CD4-positive, alpha-beta T cell treated with Interleukin-1 beta for 1 hour (primary cell): ENCODE data around the gene RAB24.
A peak's percentile ranks its signal among the peaks of the same experiment; 100 is the strongest.
"Not testable (repeated sequence)": the region's sequence is repeated elsewhere in the genome, so short reads cannot be mapped to it uniquely, and the experiment has no call there.

Experiments used
- DNase-seq, 2 donors: peaks; one replicate each; pipeline ENCODE4 v3.0.0-alpha.2; 2020 to 2022

Gene RAB24

DNA sequence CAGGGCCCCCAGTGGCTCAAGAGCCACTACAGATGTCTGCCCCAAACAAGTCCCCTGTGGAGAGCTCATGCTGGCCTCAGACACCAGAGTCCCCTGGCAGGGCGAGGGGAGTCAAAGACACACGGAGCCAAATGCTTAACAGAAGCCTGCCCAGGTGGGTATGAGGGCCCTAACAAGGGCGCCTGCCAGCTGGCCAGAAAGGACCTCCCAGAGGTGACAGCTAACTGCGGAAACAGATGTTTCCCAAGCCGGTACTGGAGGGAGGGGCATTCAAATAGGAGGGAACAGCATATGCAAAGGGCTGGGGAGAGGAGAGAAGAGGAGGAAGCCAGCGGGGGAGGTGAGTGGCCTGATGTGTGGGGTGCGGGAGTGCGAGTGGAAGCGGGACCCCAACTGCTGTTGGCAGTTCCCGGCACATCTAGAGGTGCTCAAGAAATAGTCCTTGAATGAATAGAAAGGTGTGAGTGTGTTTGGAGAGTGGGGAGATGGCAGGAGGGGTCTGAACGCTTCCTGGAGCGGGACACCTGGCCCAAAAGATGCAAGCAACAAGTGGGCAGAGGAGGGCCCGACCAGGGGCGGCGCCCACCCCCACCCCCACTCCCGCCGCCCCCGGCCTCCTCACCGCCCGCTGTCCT is 7.4 kb upstream of the RAB24 start:
- DNase-seq, result peak in 1 of 2 donors; percentile 58

DNA sequence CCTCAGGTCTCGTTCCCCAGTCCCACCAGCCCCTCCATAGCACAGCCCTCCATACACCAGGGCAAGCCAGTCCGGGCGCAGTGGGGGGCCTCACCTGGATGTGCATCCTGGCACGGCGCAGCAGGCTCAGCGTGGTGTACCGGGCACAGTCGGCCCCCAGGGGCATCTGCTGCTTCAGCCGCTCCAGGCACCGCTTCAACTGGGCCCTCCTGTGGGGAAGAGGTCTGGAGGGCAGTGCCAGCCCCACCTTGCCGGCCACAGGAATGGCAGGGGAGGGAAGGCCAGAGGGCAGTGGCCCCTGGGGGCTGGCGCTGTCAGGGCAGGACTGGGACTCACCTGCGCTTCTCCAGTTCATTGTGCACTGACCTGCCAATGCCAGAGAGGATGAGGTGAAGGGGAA is 6.8 kb upstream of the RAB24 start:
- DNase-seq, result no peak

DNA sequence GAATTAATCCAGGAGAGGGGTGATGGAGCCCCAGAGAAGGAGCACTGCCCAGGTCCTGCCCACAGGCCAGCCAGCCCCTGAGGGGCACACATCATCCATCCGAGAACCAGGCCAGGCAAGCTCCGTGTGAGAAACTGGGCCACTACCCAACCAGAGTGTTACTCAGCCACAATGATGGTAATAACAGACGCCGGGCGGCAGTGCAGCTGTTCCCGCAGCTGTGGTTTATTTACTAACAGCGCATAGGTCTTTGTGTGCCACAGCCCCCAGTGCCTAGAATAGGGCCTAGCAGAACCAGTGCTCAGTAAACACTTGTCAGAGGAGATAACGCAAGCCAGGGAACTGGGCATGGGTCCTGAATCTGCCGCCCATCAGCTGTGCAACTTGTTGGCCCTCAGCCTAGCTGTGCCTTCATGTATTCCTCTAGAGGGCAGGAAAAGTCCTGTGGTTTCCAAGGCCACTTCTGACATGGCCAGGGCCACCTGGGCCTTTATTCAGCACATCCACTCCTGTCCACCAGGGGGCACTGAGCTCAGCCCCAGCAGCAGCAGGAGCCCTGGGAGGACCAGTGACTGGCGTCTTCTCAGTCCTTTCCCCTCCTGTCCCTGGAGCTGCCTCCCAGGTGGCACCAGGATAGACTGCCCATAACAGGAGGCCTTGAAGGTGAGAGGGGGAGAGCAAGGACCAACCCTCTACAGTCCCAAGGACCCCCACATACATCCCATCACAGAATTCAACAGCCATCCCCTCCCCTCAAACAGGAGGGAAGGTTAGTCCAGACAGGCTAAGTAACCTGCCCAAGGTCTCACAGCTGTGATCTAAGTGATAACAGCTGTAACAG is 6.1 kb upstream of the RAB24 start:
- DNase-seq, result peak; percentile 73 to 77

DNA sequence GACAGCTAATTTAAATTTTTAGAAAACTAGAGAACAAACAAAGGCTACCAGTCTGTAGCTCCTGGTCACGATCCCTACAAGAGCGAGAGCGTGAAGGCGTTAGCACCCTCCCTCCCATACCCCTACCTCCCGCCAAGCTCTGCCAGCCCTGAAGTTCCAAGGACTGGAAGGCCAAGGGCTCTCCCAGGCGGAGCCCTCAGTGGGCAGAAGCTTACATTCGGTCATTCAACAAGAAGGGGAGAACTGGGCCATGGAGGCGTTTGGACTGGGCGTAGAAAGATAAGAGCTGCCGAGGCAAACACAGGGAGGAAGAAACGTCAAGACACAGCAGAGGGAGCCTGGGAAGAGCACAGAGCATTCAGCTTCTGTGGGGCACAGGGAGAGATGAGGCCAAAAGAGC is 5.2 kb upstream of the RAB24 start:
- no peak for DNase-seq

DNA sequence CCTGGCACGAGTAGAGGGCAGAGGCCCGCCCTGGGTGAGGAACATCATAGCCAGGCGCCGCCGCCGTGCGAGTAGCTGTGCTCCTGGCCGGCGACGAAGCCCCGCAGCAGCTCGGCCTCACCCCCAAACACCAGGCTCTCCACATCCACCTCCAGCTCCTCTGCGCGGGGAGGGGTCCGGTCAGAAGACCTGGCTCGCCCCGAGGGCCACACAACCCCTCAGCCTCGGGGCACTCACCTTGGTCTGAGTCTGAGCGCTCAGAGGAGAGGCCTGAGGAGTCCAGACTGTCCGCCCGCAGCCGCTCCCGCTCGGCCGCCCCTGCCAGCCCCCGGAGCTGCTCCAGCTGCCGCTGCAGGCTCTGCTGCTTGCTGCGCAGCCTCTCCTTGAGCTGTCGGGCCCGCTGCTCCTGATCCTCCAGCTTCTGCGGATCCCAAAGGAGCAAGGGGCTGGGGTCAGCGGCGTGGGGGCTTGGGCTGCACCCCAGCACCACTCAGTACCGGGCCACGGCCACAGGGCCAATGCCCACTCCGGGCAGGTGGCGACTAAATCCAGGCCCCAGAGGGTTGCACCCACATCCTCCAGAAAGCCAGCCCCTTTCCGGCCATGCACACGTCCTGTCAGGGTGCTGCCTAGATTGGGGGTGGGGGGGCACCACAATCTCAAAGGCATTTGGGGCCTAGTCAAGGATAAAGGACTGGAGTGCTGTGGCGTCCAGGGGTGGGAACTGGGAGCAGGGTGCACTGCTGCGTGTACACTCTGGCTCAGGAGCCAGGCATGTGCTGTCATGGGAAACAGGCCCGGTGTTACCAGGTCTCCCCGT is 4.2 kb upstream of the RAB24 start:
- DNase-seq, result no peak

DNA sequence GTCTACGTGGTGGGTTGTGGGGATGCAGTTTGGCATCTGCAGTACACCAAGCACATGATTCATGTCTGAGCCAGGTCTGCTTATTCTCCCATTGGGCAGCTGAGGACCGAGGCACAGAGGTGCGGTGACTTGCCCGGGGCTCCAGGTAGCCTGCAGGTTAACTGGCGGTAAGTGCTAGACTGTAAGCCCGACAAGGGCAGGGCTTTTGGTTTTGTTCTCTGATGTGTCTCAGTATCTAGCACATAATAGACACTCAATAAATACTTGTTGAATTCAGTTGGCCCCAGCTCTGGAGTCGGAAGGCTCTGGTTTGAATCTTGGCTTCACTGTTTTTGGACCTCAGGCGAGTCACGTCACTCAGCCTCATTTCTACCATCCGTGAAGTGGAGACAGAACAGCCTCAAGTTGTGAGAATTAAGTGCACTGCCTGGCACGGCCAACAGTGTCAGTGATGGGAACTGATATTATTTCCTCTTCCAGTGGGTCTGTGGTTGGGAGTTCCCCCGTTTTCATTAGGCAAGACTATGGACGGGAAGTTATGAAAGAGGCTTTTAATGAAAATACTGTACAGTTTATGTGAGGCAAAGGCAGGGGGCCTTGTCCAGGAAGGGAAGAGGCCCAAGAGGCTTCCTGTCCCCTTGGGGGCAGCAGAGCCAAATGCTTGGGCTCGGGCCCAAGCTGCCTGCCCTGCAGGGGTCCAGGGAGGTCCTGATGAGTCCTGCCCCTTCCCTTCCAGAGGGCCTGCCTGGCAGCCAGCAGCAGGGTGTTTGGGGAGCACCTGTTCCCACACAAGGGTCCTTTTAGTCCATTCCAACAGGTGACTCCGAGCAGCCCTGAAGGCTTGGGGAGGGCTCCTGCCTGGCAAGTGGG is 3.4 kb upstream of the RAB24 start:
- peak in 1 of 2 donors; percentile 69 for DNase-seq

DNA sequence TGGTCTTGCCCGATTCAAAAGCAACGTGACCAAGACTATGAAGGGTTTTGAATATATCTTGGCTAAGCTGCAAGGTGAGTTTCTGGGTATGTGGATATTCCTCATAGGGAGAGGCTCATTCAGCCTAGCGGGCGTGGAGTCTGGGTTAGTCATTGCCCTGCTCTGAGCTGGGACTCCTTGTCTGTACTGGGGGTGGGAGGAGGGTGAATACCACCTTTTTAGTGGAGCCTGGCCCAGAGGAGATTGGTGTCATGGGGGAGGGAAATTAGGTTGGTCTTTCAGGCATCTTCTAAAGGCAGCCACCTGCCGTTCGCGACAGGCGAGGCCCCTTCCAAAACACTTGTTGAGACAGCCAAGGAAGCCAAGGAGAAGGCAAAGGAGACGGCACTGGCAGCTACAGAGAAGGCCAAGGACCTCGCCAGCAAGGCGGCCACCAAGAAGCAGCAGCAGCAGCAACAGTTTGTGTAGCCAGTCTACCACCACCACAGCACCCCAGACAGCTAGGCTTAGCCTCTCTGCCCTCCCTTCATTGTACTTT is 2.7 kb upstream of the RAB24 start:
- DNase-seq, result not testable (repeated sequence)

DNA sequence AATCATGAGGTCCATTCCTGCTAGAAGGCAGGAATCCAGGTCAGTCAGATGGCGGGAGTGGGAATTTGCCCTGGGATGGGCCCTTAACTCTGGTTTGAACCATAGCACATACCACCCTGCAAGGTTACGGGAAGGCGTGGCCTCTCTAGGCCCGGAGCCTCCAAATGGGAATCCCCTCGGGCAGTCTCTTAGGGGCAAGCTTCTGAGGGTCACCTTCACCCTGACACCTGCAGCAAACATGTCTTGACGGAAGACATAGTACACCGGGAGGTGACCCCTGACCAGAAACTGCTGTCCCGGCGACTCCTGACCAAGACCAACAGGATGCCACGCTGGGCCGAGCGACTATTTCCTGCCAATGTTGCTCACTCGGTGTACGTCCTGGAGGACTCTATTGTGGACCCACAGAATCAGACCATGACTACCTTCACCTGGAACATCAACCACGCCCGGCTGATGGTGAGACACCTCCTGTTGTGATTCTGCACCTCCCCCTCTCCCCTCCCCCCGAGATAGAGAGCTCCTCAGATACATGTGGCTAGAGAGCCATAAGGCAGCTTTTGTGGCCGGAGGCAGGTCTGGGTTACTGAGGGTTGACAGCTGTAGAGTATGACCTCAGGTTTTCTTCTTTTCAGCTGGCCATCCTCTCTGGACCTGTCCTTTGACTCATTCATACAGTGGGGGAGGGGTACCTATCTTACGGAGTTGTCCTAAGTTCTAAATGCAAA is 1.0 kb upstream of the RAB24 start:
- DNase-seq, result no peak

DNA sequence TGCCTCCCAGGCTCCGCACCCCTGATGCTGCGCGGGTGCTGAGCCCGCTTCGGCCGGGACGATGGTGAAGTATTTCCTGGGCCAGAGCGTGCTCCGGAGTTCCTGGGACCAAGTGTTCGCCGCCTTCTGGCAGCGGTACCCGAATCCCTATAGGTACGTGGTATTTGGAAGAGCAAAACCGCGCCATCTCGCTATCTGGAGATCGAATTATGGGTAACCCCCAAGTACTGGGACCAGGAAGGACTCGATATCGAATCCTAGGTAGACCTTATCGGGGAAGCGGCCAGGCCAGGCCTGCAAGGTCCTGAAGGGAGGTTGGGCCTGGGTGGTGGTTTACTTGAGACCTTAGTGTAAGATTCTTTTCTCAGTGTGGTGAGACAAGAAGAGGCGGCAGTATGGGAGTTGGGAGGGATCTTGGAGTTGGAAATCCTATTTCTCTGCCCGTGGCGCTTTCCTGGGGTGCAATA is 439 bp upstream of the RAB24 start:
- no peak for DNase-seq

DNA sequence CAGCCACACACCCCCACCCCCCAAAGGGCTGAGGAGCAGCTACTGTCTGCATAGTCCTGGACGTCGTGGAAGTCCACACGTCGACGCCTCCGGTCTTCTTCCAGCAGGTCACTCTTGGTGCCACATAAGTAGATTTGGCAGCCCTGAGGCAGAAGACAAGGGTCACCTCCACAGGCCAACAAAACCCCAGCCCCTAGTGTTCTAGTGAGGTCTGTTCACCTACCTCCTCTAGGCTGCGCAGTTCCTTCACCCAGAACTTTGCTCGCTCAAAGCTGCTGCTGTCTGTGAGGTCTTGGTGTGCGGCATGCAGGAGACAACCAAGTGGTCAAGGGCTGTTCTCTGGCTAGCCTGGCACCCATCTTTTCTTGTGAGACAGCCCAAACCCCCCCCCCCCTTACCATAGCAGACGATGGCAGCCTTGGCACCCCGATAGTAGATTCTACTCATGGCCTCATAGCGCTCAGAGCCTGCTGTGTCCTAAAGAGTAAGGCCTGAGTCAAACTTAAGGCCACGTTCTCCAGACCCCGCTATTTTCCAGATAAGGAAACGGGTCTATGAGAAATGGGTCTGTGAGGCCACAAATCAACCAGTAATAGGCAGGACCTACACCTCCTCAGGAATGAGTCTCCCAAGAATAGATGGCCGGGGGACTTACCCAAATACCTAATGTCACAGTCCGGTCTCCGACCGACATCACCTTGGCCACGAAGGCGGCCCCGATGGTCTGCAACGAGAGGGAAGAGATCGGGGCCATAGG is 987 bp downstream of the RAB24 start:
- DNase-seq, result no peak

DNA sequence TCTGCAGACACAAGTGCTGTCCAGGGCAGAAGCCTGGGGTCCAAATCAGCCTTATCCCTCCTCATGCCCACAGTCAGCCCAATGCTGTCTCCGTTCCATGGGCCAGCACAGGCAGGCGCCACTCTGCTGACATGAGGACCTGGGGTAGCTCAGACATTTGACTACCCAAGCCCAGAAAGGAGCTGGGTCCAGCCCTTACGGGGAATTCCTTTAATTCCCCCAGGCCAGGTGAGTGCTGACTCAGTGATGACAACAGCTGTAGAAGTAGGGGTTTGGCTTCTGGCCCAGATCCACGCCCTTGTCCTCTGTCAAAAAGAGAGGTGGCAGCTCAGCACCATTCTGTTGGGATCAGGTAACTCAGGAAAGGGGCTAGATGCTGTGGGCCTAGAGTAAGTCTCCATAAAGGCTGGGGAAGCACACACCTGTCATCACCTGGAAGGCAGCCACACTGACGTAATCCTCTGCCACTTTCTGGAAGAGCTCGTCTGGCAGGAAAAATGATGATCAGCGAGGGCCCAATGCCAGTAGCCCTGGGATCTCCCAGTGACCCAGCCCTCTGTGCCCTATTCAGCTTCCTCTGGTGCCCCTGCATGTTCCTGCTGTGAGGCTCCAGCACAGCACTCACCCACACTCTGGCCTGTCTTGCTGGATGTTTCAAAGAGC is 1.9 kb downstream of the RAB24 start:
- DNase-seq, result no peak

DNA sequence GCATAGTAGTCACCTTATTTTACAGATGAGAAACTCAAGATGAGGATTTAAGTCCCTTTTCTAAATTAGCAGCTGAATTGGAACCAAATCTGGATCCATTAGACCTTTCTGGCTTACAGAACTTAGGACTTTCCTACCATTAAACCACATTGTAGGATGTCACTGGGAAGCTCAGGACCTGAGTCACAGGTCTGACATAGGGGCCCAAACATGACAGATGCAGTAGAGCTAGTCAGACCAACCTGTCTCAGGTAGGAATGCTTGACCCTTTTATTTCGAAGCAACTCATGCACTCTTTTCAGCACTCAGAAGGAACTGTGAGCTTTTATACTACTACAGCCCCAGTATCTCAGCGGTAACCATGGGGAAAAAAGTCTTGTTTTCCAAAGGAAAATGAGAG is 2.6 kb downstream of the RAB24 start:
- no peak for DNase-seq

DNA sequence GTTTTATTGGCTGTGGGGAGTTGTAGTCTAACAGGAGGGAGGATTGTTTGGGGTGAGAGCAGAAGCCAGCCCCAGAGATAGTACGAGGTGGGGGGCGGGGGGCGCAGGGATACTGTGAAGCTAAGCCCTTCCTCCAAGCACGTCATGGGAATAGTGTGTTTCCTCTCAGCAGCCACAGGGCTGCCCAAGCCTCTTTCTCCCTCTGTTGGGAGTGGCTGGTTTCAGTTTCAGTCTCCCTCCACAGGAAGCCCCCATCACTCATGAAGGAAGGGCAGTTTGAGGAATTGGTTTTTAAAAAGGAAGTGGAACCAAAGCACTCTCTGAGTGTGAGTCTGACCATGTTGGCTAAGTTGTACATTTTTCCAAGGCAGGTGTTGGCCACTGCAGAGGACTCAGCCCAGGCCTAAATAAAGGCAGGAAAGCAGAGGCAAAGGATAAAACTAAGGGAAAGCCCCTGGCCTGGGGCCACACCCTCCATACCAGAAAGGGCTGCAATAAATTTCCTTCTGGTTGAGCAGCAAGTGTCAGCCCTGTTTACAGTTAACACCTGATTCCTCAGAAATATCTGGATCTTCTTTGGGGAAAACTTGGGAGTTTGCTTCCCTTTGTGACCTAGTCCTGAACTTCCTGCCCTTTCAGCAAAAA is 3.2 kb downstream of the RAB24 start:
- peak; percentile 76 to 79 for DNase-seq

DNA sequence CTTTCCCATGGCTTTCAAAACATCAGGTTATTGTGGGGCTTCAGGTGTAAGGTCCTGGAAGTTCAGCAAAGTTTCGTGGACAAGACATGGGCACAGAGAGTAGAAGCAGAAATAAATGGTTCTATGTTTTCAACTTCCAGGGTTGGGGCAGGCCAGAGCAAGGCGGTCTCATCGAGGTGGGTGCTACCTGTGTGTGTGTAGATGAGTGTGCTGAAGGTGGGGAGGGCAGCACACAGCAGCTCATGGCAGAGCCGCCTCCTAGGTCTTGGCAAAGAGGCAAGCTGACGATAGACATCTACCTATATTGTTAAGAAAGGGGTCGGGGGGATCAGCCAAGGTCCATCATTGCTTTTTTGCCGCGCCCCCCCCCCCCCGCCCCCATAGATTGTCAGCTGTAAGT is 3.8 kb downstream of the RAB24 start:
- no peak for DNase-seq

DNA sequence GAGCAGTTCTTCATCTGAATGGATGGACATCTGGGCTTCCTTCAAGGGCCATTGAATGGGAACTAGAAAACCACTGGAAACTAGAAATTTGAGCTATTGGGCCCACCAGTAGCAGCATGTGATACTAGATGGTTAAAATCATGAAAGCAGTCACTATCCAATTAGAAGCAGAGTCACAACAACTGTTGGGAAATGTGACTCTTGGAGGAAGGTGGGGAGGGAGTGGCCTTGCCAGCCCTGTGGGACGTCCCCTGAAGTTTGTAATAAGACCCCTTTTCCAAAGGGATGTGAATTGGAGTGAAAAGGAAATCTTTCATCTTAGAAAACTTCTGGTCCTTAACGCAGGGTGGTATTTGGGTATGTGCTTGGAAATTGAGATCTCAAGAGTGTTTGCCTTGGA is 5.6 kb downstream of the RAB24 start:
- DNase-seq, result no peak

DNA sequence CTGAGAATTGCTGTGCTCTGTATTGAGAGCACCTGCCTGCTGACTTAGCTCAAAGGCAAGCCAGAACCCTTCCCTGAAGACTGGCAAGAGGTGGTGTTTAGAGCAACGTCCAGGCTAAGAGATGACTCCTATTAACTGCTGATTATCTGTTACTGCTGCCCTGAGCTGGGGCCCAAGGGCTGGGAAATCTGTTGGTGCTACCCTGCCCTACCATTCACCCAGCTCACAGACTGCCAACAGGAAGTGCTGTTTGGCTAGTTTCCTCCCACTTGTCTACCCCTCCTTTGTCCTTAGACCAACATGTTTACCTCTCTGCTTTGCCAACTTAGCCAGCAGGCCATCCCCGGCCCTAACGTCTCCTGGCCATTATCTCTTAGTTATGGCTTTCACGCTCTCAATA is 6.9 kb downstream of the RAB24 start:
- DNase-seq, result no peak

DNA sequence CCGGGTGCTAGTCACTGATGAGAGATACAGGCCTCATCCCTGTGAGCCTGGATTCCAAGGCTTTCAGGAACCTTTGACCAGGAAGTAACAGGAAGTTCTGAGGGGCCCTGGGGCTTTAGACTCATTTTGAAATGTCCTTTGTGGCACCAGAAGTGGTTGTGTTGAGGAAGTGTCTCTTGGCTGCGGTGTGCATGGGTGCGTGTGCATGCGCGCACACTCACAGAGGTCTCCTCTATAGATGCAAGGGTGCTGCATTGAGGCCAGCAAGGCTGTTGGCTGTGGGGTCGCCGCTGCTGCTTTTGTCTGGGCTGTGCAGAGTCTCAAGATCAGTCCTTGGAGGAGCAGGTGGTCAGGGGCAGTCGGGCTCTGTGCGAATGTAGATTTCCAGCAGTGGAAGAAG is 7.6 kb downstream of the RAB24 start:
- no peak for DNase-seq

DNA sequence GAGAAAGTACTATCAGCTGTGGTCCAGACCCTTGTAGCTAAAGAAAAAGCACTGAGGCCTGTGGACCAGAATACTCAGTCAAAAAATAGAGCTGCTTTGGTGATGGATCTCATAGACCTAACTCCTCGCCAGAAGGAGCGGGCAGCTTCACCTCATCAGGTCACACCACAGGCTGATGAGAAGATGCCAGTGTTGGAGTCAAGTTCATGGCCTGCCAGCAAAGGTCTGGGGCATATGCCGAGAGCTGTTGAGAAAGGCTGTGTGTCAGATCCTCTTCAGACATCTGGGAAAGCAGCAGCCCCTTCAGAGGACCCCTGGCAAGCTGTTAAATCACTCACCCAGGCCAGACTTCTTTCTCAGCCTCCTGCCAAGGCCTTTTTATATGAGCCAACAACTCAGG is 8.9 kb downstream of the RAB24 start:
- DNase-seq, result no peak

DNA sequence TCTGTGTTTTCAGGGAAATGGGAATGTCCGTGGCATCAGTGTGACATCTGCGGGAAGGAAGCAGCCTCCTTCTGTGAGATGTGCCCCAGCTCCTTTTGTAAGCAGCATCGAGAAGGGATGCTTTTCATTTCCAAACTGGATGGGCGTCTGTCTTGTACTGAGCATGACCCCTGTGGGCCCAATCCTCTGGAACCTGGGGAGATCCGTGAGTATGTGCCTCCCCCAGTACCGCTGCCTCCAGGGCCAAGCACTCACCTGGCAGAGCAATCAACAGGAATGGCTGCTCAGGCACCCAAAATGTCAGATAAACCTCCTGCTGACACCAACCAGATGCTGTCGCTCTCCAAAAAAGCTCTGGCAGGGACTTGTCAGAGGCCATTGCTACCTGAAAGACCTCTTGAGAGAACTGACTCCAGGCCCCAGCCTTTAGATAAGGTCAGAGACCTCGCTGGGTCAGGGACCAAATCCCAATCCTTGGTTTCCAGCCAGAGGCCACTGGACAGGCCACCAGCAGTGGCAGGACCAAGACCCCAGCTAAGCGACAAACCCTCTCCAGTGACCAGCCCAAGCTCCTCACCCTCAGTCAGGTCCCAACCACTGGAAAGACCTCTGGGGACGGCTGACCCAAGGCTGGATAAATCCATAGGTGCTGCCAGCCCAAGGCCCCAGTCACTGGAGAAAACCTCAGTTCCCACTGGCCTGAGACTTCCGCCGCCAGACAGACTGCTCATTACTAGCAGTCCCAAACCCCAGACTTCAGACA is 9.5 kb downstream of the RAB24 start:
- no peak for DNase-seq
